ENCODE measurements around the gene KLHL29.

GRCh38 chr2:23756593-23757292, 371.8 kb downstream of the KLHL29 start:
- no peak for TF ChIP-seq CTCF (IDR thresholded peaks at IDR 0.05; ENCODE audit: low read depth, low read length, poor library complexity, severe bottlenecking)
- TF ChIP-seq EZH2phosphoT487 (IDR thresholded peaks at IDR 0.05; ENCODE audit: borderline replicate concordance, low read length) = no peak
